Spinal cord (tissue), 10 donors: Measurements from ENCODE around the gene A2ML1. TPM values are rescaled to one million over a fixed set of nuclear protein-coding genes. Genes with fewer than 3 reads are reported as not detected.
A peak's percentile ranks its signal among the peaks of the same experiment; 100 is the strongest.
"Not testable (repeated sequence)": the region's sequence is repeated elsewhere in the genome, so short reads cannot be mapped to it uniquely, and the experiment has no call there.

Experiments used
- DNase-seq, 6 donors: peaks; one replicate each; pipeline versions ENCODE4 v3.0.0 to v3.0.0-alpha.2; 2013 to 2015; ENCODE audit warnings: low spot score in 6 of 6, low read depth in 4 of 6
- H3K27ac ChIP-seq: one replicate; pipeline ENCODE4 v1.5.1; 2013; ENCODE audit warnings: low read depth, low read length, control low read depth
- H3K27me3 ChIP-seq: one replicate; pipeline ENCODE4 v1.6.1; 2013; ENCODE audit warnings: low read length; ENCODE audit not compliant: control insufficient read depth, insufficient read depth
- H3K36me3 ChIP-seq: one replicate; pipeline ENCODE4 v1.6.1; 2013; ENCODE audit warnings: low read length; ENCODE audit not compliant: control insufficient read depth, insufficient read depth
- H3K4me1 ChIP-seq: one replicate; pipeline ENCODE4 v1.6.1; 2013; ENCODE audit warnings: low read length; ENCODE audit not compliant: control insufficient read depth, insufficient read depth
- H3K4me3 ChIP-seq: one replicate; pipeline ENCODE4 v1.5.1; 2013; ENCODE audit warnings: low read depth, low read length, control low read depth
- H3K9me3 ChIP-seq: one replicate; pipeline ENCODE4 v1.6.1; 2013; ENCODE audit warnings: low read length; ENCODE audit not compliant: control insufficient read depth, insufficient read depth
- WGBS: methylation state at CpG from one replicate; pipeline ENCODE4 v1.1.5; 2013; ENCODE audit warnings: missing lambda C conversion rate; ENCODE audit not compliant: insufficient coverage; 5-methylcytosine and 5-hydroxymethylcytosine counted together
- polyA plus RNA-seq, 2 donors: library from polyadenylated mRNA; unstranded; fragments of 120-200 nt; gene quantifications; one replicate each; pipeline ENCODE4 v1.2.1, GENCODE V29; 2013; ENCODE audit not compliant: insufficient read length in 2 of 2
- total RNA-seq, 2 donors: library from RNA; depleted of rRNA in 1 of 2; stranded (reverse); fragments of 120-200 nt in 1 of 2; fragments of >200 nt in 1 of 2; gene quantifications; one replicate each; pipeline versions ENCODE4 v1.2.3 to v1.2.4, GENCODE V29; 2013 to 2014
- donor health status: healthy.

The A2ML1 gene
- total and polyA plus RNA-seq, 4 donors = 3.4 to 6.2 (median 4.7) TPM

- Histone ChIP-seq H3K36me3 (peaks cover 5% of the 10 kb centered on the region), H3K9me3 (no peaks in the 10 kb centered on the region), H3K27me3 (no peaks in the 10 kb centered on the region), H3K4me3 (no peak overlapping the region), H3K4me1 (peaks cover 10% of the 10 kb centered on the region), H3K27ac (no peak overlapping the region)
- WGBS = 96% methylated on average over 4 of the region's 4 CpGs
- DNase-seq = no peak
Measured at GRCh38 chr12:8841778-8842177, 19.4 kb downstream of the A2ML1 start.

DNA sequence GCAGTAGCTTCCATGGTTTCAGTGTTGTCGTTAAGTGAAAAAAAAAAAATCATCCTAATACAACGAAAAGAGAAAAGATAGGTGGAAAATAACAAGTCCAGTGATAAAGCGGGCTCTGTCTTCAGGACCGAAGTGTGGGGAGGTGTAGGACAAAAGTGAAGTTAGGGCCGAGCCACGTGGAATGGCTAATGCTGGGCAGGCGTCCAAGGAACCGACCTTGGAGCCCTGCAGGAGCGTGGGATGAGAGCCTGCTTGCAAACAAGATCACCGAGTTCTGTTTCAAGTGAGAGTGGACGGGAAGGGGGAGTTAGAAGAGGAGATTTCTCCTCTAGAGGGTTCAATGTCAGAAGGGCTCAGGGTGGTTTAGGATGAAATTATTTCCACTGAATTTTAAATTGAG lies 22.2 kb downstream of the A2ML1 start:
- H3K4me1 ChIP-seq = peaks cover 10% of the 10 kb centered on the region
- WGBS = 22% methylated on average over 9 of the region's 11 CpGs
- H3K9me3 ChIP-seq = no peaks in the 10 kb centered on the region
- no peaks in the 10 kb centered on the region for H3K27me3 ChIP-seq
- no peak overlapping the region for H3K4me3 ChIP-seq
- peak in 4 of 6 donors; percentile 13 to 73 (median 52) for DNase-seq
- peaks cover 6% of the 10 kb centered on the region for H3K36me3 ChIP-seq
- H3K27ac ChIP-seq = peak overlapping the region; percentile 40

GRCh38 chr12:8846305-8846704 lies 23.9 kb downstream of the A2ML1 start:
- Histone ChIP-seq H3K27me3 (no peaks in the 10 kb centered on the region), H3K4me3 (no peak overlapping the region), H3K36me3 (peaks cover 10% of the 10 kb centered on the region), H3K27ac (no peak overlapping the region), H3K4me1 (peaks cover 10% of the 10 kb centered on the region), H3K9me3 (no peaks in the 10 kb centered on the region)
- DNase-seq = no peak
- 100% methylated on average over 1 of the region's 3 CpGs for WGBS

DNA sequence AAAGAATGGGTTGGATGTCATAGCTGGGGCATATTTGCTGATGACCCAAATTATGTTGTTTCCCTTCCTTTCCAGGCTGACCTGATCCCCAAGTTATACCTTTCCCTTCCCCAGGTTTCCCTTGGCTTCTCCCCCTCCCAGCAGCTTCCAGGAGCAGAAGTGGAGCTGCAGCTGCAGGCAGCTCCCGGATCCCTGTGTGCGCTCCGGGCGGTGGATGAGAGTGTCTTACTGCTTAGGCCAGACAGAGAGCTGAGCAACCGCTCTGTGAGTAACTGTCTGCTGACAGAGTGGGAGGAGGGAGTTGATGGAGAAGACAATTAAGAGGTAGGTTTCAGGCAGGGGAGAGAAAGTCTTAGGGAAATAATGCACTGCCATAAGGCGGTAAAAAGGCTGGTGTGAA lies 25.0 kb downstream of the A2ML1 start:
- no peak for DNase-seq
- no peaks in the 10 kb centered on the region for H3K9me3 ChIP-seq
- no peak overlapping the region for H3K4me3 ChIP-seq
- H3K36me3 ChIP-seq = peaks cover 14% of the 10 kb centered on the region
- peaks cover 10% of the 10 kb centered on the region for H3K4me1 ChIP-seq
- H3K27ac ChIP-seq = no peak overlapping the region
- 82% methylated on average over 6 of the region's 6 CpGs for WGBS
- H3K27me3 ChIP-seq = no peaks in the 10 kb centered on the region

GRCh38 chr12:8849876-8850275 lies 27.5 kb downstream of the A2ML1 start:
- 87% methylated on average over 3 of the region's 5 CpGs for WGBS
- peaks cover 3% of the 10 kb centered on the region for H3K4me1 ChIP-seq
- peaks cover 12% of the 10 kb centered on the region for H3K36me3 ChIP-seq
- no peak for DNase-seq
- no peak overlapping the region for H3K4me3 ChIP-seq
- no peaks in the 10 kb centered on the region for H3K9me3 ChIP-seq
- H3K27ac ChIP-seq = no peak overlapping the region
- H3K27me3 ChIP-seq = no peaks in the 10 kb centered on the region

- WGBS = 86% methylated on average over 2 of the region's 7 CpGs
- Histone ChIP-seq H3K27ac (no peak overlapping the region), H3K4me1 (no peaks in the 10 kb centered on the region), H3K27me3 (no peaks in the 10 kb centered on the region), H3K9me3 (no peaks in the 10 kb centered on the region), H3K4me3 (no peak overlapping the region), H3K36me3 (peaks cover 12% of the 10 kb centered on the region)
- DNase-seq = no peak
Measured at GRCh38 chr12:8852119-8852518, 29.7 kb downstream of the A2ML1 start.

DNA sequence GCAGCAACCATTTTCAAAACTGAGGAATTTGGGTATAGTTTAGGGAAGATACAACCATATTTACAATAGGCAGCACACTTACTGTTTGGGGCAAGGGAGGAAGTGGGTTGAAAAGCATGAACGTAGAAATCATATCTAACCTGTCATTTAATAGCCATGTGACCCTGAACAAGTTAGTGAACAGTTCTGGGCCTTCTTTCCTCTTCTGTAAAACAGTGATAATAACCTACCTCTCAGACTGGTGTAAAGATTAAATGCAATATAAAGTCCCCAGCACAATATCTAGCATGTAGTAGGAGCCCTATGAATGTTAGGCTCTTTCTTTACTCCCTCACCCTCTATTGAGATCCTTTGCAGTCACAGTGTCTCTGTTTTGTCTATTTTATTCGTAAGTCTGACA lies 33.5 kb downstream of the A2ML1 start:
- Histone ChIP-seq H3K4me3 (no peak overlapping the region), H3K27me3 (no peaks in the 10 kb centered on the region), H3K4me1 (no peaks in the 10 kb centered on the region), H3K27ac (no peak overlapping the region), H3K9me3 (no peaks in the 10 kb centered on the region), H3K36me3 (peaks cover 7% of the 10 kb centered on the region)
- WGBS = no CpG with 5 or more reads among the region's 2 CpGs
- no peak for DNase-seq

GRCh38 chr12:8859448-8859847 lies 37.0 kb downstream of the A2ML1 start:
- not testable (repeated sequence) for H3K9me3 ChIP-seq
- 95% methylated on average over 2 of the region's 4 CpGs for whole genome bisulfite sequencing

GRCh38 chr12:8860165-8860961 lies 37.9 kb downstream of the A2ML1 start:
- peak in 5 of 6 donors; percentile 12 to 65 (median 20) for DNase-seq
- H3K4me3 ChIP-seq = no peak overlapping the region
- peaks cover 3% of the 10 kb centered on the region for H3K36me3 ChIP-seq
- H3K4me1 ChIP-seq = no peaks in the 10 kb centered on the region
- H3K27ac ChIP-seq = no peak overlapping the region
- no peaks in the 10 kb centered on the region for H3K9me3 ChIP-seq
- 86% methylated on average over 4 of the region's 10 CpGs for WGBS
- H3K27me3 ChIP-seq = no peaks in the 10 kb centered on the region

More at GRCh38 chr12:8859448-8859847, 37.0 kb downstream of the A2ML1 start:
- not testable (repeated sequence) for H3K27ac ChIP-seq, H3K27me3 ChIP-seq, H3K36me3 ChIP-seq, DNase-seq, H3K4me3 ChIP-seq, H3K4me1 ChIP-seq

DNA sequence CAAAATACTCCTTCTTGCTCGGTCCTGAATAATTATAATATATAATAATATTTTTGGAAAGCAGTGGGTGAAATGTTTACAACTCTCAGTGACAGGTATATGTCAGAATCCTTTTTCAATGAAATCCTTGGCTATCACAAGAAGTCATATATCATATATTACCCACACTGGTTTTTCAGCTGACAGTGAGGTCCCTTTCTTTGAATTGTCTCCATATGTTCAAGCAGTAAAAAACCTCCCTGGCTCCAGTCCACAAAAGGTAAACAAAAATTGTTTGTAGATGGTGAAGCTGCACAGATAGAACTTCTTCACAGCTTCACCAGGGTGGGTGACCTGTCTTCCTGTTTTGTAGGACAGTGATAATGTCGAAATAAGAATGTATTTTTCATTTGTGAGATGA lies 44.0 kb downstream of the A2ML1 start:
- Histone ChIP-seq H3K9me3 (no peaks in the 10 kb centered on the region), H3K27ac (no peak overlapping the region), H3K4me1 (no peaks in the 10 kb centered on the region), H3K27me3 (no peaks in the 10 kb centered on the region), H3K4me3 (no peak overlapping the region), H3K36me3 (no peaks in the 10 kb centered on the region)
- no CpG with 5 or more reads among the region's 2 CpGs for WGBS
- no peak for DNase-seq
